ENCODE data around the gene KCNC1. TPM values are rescaled to one million over a fixed set of nuclear protein-coding genes. Genes with fewer than 3 reads are reported as not detected.

Gene KCNC1
- total and polyA plus RNA-seq, 2 experiments from 2014 or later = 0.11 TPM; not detected in 1

GRCh38 chr11:17752144-17752543, 17.6 kb downstream of the KCNC1 start (continued):
- TF ChIP-seq ZNF462 (CRISPR knock-in tag; IDR thresholded peaks at IDR 0.05) = no peak
- TF ChIP-seq POLR2AphosphoS5 (IDR thresholded peaks at IDR 0.05; ENCODE audit: low read depth) = no peak
- no peak for TF ChIP-seq REST (IDR thresholded peaks at IDR 0.05; ENCODE audit: unreplicated experiment)
- no peak for TF ChIP-seq ETS1 (IDR thresholded peaks at IDR 0.05)
- no peak for TF ChIP-seq JUNB (IDR thresholded peaks at IDR 0.05; ENCODE audit: unreplicated experiment)
- TF ChIP-seq CREB1 (CRISPR knock-in tag; IDR thresholded peaks at IDR 0.05; ENCODE audit: low read depth) = no peak
- TF ChIP-seq EZH2 (IDR thresholded peaks at IDR 0.05; ENCODE audit: low read depth, unreplicated experiment) = no peak

Data from GM23338 (cell line).